Stimulated activated CD4-positive, alpha-beta T cell treated with anti-CD3 and anti-CD28 coated beads, Interleukin-2, amount 100 ng/mL, for 4 hours (primary cell): ENCODE measurements around the gene TMEM132D.
"Not testable (repeated sequence)": the region's sequence is repeated elsewhere in the genome, so short reads cannot be mapped to it uniquely, and the experiment has no call there.

ENCODE experiments used
- DNase-seq: peaks from one replicate; pipeline ENCODE4 v3.0.0-alpha.2; 2020; ENCODE audit warnings: low read depth

Gene TMEM132D

GRCh38 chr12:129068684-129069083 lies 835.1 kb downstream of the TMEM132D start:
- no peak for DNase-seq

- no peak for DNase-seq
Observed at GRCh38 chr12:129067491-129067890, 836.3 kb downstream of the TMEM132D start.

GRCh38 chr12:129064209-129064855 lies 839.5 kb downstream of the TMEM132D start:
- DNase-seq: no peak

- no peak for DNase-seq
Observed at GRCh38 chr12:129063600-129063999, 840.2 kb downstream of the TMEM132D start.

GRCh38 chr12:129053232-129053631 lies 850.6 kb downstream of the TMEM132D start:
- no peak for DNase-seq

GRCh38 chr12:129052373-129052772 lies 851.5 kb downstream of the TMEM132D start:
- no peak for DNase-seq

- no peak for DNase-seq
Observed at GRCh38 chr12:129049917-129050316, 853.9 kb downstream of the TMEM132D start.

- not testable (repeated sequence) for DNase-seq
Observed at GRCh38 chr12:129043334-129043733, 860.5 kb downstream of the TMEM132D start.

- no peak for DNase-seq
Observed at GRCh38 chr12:129036135-129036534, 867.7 kb downstream of the TMEM132D start.

- DNase-seq: no peak
Observed at GRCh38 chr12:129034558-129035289, 869.1 kb downstream of the TMEM132D start.

- DNase-seq: no peak
Observed at GRCh38 chr12:129028844-129029243, 875.0 kb downstream of the TMEM132D start.

- no peak for DNase-seq
Observed at GRCh38 chr12:129025055-129025454, 878.8 kb downstream of the TMEM132D start.
